WTC11 (cell line): Measurements from ENCODE around the gene HMBS. TPM values are rescaled to one million over a fixed set of nuclear protein-coding genes. Genes with fewer than 3 reads are reported as not detected.

Experiments
- ATAC-seq: fragments of 200-7000 bp; cut with Tn5 transposase; 2 replicates; pipeline ENCODE4 v1.10.0; 2021; ENCODE audit warnings: mild to moderate bottlenecking, moderate library complexity
- CTCF ChIA-PET: fragments of 300-600 bp; sonication (Branson Sonifier 250); formaldehyde crosslinking; loops from one replicate; lab custom pipeline; 2021; ENCODE audit warnings: antibody characterized with exemption; lab: Charles Lee
- POLR2A ChIA-PET: fragments of 350-600 bp; sonication (Branson Sonifier 250); formaldehyde crosslinking; loops from one replicate; lab custom pipeline; 2021; ENCODE audit warnings: antibody characterized with exemption; lab: Charles Lee
- DNase-seq: peaks from one replicate; pipeline ENCODE4 v3.0.0; 2021; ENCODE audit warnings: low spot score
- H3K27ac Mint-ChIP-seq: 2 replicates; pipeline ENCODE4 v1.8.0; 2021; ENCODE audit warnings: mixed read lengths
- H3K27me3 Mint-ChIP-seq: 2 replicates; pipeline ENCODE4 v1.8.0; 2021; ENCODE audit warnings: low read depth, mild to moderate bottlenecking, moderate library complexity, mixed read lengths
- H3K36me3 Mint-ChIP-seq: 2 replicates; pipeline ENCODE4 v1.8.0; 2021; ENCODE audit warnings: mixed read lengths
- H3K4me1 Mint-ChIP-seq: 2 replicates; pipeline ENCODE4 v1.8.0; 2022; ENCODE audit warnings: mixed read lengths
- H3K4me3 Mint-ChIP-seq: 2 replicates; pipeline ENCODE4 v1.8.0; 2021; ENCODE audit warnings: mild to moderate bottlenecking, moderate library complexity, mixed read lengths
- H3K9me3 Mint-ChIP-seq: 2 replicates; pipeline ENCODE4 v1.8.0; 2021; ENCODE audit warnings: mixed read lengths
- CREB1 ChIP-seq: sonication (generic); formaldehyde crosslinking; IDR thresholded peaks from 2 replicates; pipeline ENCODE4 v1.8.0; 2023; ENCODE audit warnings: mild to moderate bottlenecking, missing genetic modification reagents
- ELF4 ChIP-seq: sonication (generic); formaldehyde crosslinking; IDR thresholded peaks from 2 replicates; pipeline ENCODE4 v1.8.1; 2022; ENCODE audit warnings: low read depth, mild to moderate bottlenecking, moderate library complexity, missing genetic modification reagents
- HMGA2 ChIP-seq: fragments of 250-450 bp; sonication (Bioruptor Pico); IDR thresholded peaks from 2 replicates; pipeline ENCODE4 v1.4.0; 2021; ENCODE audit warnings: mild to moderate bottlenecking, moderate library complexity
- IRF2 ChIP-seq: sonication (generic); formaldehyde crosslinking; IDR thresholded peaks from 2 replicates; pipeline ENCODE4 v1.8.0; 2022; ENCODE audit warnings: low read depth, missing genetic modification reagents, borderline replicate concordance
- MLX ChIP-seq: sonication (generic); formaldehyde crosslinking; IDR thresholded peaks from 2 replicates; pipeline ENCODE4 v1.8.1; 2023; ENCODE audit warnings: mild to moderate bottlenecking, missing genetic modification reagents, moderate library complexity
- NFYB ChIP-seq: sonication (generic); formaldehyde crosslinking; conservative IDR thresholded peaks from 2 replicates; pipeline ENCODE4 v1.8.0; 2022; ENCODE audit warnings: low read depth, missing genetic modification reagents
- SMAD3 ChIP-seq: sonication (generic); formaldehyde crosslinking; IDR thresholded peaks from 2 replicates; pipeline ENCODE4 v1.8.0; 2022; ENCODE audit warnings: missing genetic modification reagents, mild to moderate bottlenecking, borderline replicate concordance
- SOX15 ChIP-seq: fragments of 250-450 bp; sonication (Bioruptor Pico); IDR thresholded peaks from 2 replicates; pipeline ENCODE4 v1.9.0; 2021; ENCODE audit warnings: mild to moderate bottlenecking
- STAT6 ChIP-seq: sonication (generic); formaldehyde crosslinking; conservative IDR thresholded peaks from 2 replicates; pipeline ENCODE4 v1.8.1; 2023; ENCODE audit warnings: mild to moderate bottlenecking, low read depth, missing genetic modification reagents, moderate library complexity
- TEAD1 ChIP-seq: sonication (generic); formaldehyde crosslinking; IDR thresholded peaks from 2 replicates; pipeline ENCODE4 v1.8.0; 2022; ENCODE audit warnings: mild to moderate bottlenecking, missing genetic modification reagents
- USF2 ChIP-seq: sonication (generic); formaldehyde crosslinking; IDR thresholded peaks from 2 replicates; pipeline ENCODE4 v1.8.1; 2023; ENCODE audit warnings: mild to moderate bottlenecking, missing genetic modification reagents, moderate library complexity
- ZNF138 ChIP-seq: sonication (generic); formaldehyde crosslinking; conservative IDR thresholded peaks from 2 replicates; pipeline ENCODE4 v1.8.1; 2022; ENCODE audit warnings: mild to moderate bottlenecking, moderate library complexity, missing genetic modification reagents
- ZNF219 ChIP-seq: sonication (generic); formaldehyde crosslinking; IDR thresholded peaks from 2 replicates; pipeline ENCODE4 v1.8.0; 2023; ENCODE audit warnings: missing genetic modification reagents, mild to moderate bottlenecking, borderline replicate concordance
- total RNA-seq: library from RNA; stranded (reverse); gene quantifications from 3 replicates; pipeline ENCODE4 v1.2.3, GENCODE V29; 2021
- TF ChIP-seq, protein P1 (sequence below): sonication (generic); formaldehyde crosslinking; IDR thresholded peaks from 2 replicates; pipeline ENCODE4 v1.8.1; 2022; ENCODE audit warnings: missing genetic modification reagents, borderline replicate concordance

The HMBS gene
- total RNA-seq, 1 experiment from 2014 or later, result 62.3 TPM

DNA sequence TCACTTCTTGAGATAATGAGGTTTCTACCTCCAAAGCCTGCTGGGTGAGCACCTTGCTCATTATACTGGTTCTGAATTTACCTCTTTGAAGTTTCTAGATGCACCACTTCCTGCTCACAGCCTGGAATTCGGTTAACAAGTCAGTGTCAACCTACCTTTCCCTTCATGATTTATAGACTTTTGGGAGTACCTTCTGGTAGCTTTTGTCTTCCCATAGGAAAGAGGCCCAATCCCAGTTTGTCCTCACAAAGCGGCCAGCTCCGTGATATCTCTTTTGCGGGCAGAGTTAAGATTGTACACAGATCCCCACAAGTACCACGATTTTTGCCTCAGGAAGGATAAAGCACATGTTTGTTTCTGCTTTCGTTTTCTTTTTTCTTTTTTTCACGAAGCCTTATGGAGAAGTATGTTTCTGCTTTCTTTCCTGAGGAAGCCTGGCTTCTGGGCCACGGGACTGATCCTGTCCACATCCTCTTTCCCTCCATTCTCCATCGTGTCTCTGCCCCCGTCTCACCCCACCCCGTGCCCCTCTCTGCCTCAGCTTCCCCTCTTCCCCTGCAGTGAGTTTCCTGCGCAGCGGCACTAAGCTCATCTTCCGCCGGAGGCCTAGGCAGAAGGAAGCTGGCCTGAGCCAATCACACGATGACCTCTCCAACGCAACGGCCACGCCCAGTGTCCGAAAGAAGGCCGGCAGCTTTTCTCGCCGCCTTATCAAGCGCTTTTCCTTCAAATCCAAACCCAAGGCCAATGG lies 31.0 kb downstream of the HMBS start (continued):
- TF ChIP-seq, protein P1, sequence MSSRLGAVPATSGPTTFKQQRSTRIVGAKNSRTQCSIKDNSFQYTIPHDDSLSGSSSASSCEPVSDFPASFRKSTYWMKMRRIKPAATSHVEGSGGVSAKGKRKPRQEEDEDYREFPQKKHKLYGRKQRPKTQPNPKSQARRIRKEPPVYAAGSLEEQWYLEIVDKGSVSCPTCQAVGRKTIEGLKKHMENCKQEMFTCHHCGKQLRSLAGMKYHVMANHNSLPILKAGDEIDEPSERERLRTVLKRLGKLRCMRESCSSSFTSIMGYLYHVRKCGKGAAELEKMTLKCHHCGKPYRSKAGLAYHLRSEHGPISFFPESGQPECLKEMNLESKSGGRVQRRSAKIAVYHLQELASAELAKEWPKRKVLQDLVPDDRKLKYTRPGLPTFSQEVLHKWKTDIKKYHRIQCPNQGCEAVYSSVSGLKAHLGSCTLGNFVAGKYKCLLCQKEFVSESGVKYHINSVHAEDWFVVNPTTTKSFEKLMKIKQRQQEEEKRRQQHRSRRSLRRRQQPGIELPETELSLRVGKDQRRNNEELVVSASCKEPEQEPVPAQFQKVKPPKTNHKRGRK (CRISPR knock-in tag), result no peak

- H3K27ac Mint-ChIP-seq, result 0 out of 2 replicates have a peak overlapping the region, but pooled peaks have one; percentile 41
These were observed 31.5 kb downstream of the HMBS start for GRCh38 chr11:119116235-119116594.

More at GRCh38 chr11:119116235-119116594, 31.5 kb downstream of the HMBS start:
- Mint-ChIP-seq H3K4me3 (no peak overlapping the region), H3K27me3 (no peaks in the 10 kb centered on the region; the same call in 1 of the 2 replicates), H3K4me1 (peaks cover 18% of the 10 kb centered on the region), H3K9me3 (no peaks in the 10 kb centered on the region), H3K36me3 (no peaks in the 10 kb centered on the region; the same call in 1 of the 2 replicates)
- CTCF ChIA-PET, result interaction anchor here (0.6 to 0.9 kb wide), 2 partner anchors 13 to 29 kb away, joined by 3 to 4 read pairs; no protein-coding TSS in a partner anchor
- DNase-seq, result no peak
- POLR2A ChIA-PET, result no interaction called here
- TF ChIP-seq ZNF219 (no peak), SOX15 (CRISPR knock-in tag) (no peak), IRF2 (no peak), ZNF138 (CRISPR knock-in tag) (no peak), SMAD3 (CRISPR knock-in tag) (no peak), USF2 (CRISPR knock-in tag) (no peak), STAT6 (no peak), MLX (no peak), ELF4 (CRISPR knock-in tag) (no peak), NFYB (CRISPR knock-in tag) (no peak), CREB1 (CRISPR knock-in tag) (no peak), HMGA2 (no peak), TEAD1 (CRISPR knock-in tag) (no peak)
- TF ChIP-seq, protein P1 (CRISPR knock-in tag), result no peak
- 0 out of 2 replicates have a peak, but pooled peaks have one; percentile 7 for ATAC-seq
